Loucy (cell line): ENCODE results near the gene CCR7.

Experiments
- H2AFZ ChIP-seq: fragments of 200-600 bp; sonication (generic); 2 replicates; pipeline ENCODE4 v1.6.0; 2016; ENCODE audit warnings: antibody characterized with exemption, mild to moderate bottlenecking, low read length, moderate library complexity
- H3F3A ChIP-seq: fragments of 200-600 bp; 2 replicates; pipeline ENCODE4 v1.6.0; 2016; ENCODE audit warnings: antibody characterized with exemption, low read depth, mild to moderate bottlenecking
- H3K27me3 ChIP-seq: fragments of 200-600 bp; sonication (generic); 2 replicates; pipeline ENCODE4 v1.6.1; 2014; ENCODE audit warnings: low read length, mild to moderate bottlenecking; ENCODE audit not compliant: insufficient read depth, poor library complexity, severe bottlenecking
- H3K36me3 ChIP-seq: fragments of 200-600 bp; sonication (generic); 2 replicates; pipeline ENCODE4 v1.6.1; 2016; ENCODE audit warnings: low read length; ENCODE audit not compliant: insufficient read depth
- H3K4me1 ChIP-seq: fragments of 200-600 bp; sonication (generic); 2 replicates; pipeline ENCODE4 v1.5.1; 2014; ENCODE audit warnings: low read length, mild to moderate bottlenecking; ENCODE audit not compliant: insufficient read depth, poor library complexity, severe bottlenecking
- H3K4me2 ChIP-seq: fragments of 200-600 bp; sonication (generic); 2 replicates; pipeline ENCODE4 v1.6.0; 2014; ENCODE audit warnings: antibody characterized with exemption, low read length, low read depth, mild to moderate bottlenecking; ENCODE audit not compliant: poor library complexity, severe bottlenecking
- H3K4me3 ChIP-seq: fragments of 200-600 bp; sonication (generic); 2 replicates; pipeline ENCODE4 v1.5.1; 2014; ENCODE audit warnings: low read length, mild to moderate bottlenecking, mixed read lengths; ENCODE audit not compliant: poor library complexity, severe bottlenecking
- H3K79me2 ChIP-seq: fragments of 200-600 bp; sonication (generic); 2 replicates; pipeline ENCODE4 v1.6.1; 2014; ENCODE audit warnings: low read length; ENCODE audit not compliant: insufficient read depth
- H3K9ac ChIP-seq: fragments of 200-600 bp; sonication (generic); 2 replicates; pipeline ENCODE4 v1.6.0; 2014; ENCODE audit warnings: mild to moderate bottlenecking, low read depth, low read length, moderate library complexity; ENCODE audit not compliant: poor library complexity, severe bottlenecking
- H3K9me2 ChIP-seq: fragments of 200-600 bp; sonication (generic); replicated peaks from 2 replicates; pipeline ENCODE4 v1.6.1; 2016; ENCODE audit warnings: low read depth, low read length, mixed read lengths
- H3K9me3 ChIP-seq: fragments of 200-600 bp; sonication (generic); 2 replicates; pipeline ENCODE4 v1.6.1; 2014; ENCODE audit warnings: mild to moderate bottlenecking, antibody characterized with exemption, low read length, low read depth; ENCODE audit not compliant: insufficient read depth
- H4K20me1 ChIP-seq: fragments of 200-600 bp; sonication (generic); 2 replicates; pipeline ENCODE4 v1.6.0; 2014; ENCODE audit warnings: antibody characterized with exemption, low read length, mild to moderate bottlenecking; ENCODE audit not compliant: insufficient read depth, poor library complexity, severe bottlenecking
- EZH2phosphoT487 ChIP-seq: fragments of 200-600 bp; IDR thresholded peaks from 2 replicates; pipeline ENCODE4 v1.6.1; 2018; ENCODE audit warnings: antibody characterized with exemption, mild to moderate bottlenecking, moderate library complexity, borderline replicate concordance
- TF ChIP-seq, protein P1 (sequence below): fragments of 200-600 bp; sonication (generic); conservative IDR thresholded peaks from 2 replicates; pipeline ENCODE4 v1.5.1; 2014; ENCODE audit warnings: mild to moderate bottlenecking, antibody characterized with exemption, low read length

Gene CCR7

DNA sequence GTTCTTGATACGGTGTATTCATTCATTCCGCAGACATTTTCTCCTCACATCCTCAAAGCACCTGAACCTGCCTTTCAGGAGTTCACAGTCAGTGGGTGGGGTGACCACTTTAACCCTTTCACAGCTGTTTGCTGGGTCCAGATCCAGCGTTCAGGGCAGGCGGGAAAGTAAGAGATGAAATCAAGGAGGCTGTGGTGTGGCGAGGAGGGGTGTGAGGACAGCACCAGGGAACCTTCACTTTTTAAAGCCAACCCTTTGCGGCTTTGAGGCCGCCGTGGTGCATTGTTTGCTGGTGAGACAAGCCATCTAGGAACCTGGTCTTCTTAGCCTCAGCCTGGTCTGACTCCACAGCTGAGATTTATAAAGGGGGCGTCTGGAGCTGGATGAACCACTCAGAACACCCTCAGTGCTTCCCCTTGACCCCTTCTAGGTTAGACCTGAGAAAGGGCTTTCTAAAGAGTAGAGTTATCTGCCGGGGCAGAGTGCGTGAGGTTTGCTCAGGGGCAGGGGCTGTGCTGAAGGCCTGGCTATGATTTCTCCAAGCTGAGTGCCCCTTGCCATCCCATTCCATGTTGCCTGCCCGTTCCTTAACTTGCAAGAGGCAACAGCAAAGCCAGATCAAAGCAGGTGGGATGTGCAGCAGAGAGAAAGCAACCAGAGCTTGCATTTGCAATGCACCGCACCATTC is 933 bp downstream of the CCR7 start:
- Histone ChIP-seq H3K4me2 (peak overlapping the region; percentile 96), H4K20me1 (no peaks in the 10 kb centered on the region), H3K9ac (peak overlapping the region; percentile 82)

DNA sequence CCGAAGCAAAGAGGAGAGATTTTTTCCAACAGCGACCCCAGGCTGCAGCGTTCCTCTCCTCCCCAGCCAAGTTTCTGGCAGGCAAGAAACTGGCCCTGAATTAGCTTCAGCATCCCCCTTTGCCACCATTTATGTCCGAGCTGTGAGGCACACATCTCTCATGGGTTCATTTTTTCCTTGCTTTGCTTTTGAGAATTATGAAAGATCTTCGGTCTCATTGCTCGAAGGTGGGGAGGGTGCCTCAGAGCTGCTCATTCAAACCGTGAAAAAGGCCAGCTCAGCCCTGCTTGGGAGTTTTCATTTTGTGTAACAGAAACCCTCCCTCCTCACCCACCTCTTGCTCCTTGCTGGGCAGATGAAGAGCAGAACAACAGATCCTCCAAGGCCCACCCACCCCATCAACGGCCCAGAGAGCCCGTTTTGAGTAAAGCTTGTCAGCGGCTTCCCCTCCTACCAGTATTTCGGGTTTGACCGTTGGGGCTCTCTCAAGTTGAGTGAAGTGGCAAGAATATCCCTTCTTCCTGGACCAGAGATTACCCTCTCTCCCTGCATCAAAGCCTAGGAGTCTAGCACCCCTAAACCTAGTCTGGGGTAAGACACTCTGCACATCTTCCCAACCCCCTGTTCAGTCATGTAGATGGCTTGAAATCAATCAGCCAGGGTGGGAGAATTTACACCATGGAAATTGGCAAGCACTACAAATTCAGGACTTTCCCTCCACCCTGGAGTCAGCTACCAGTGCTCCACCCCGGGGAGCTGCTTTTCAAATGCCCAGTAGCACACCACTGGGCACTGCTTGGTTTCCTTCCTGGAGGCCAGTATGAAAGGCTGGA is 1.8 kb downstream of the CCR7 start:
- no peaks in the 10 kb centered on the region for H3K9me3 ChIP-seq
- no peaks in the 10 kb centered on the region for H3K27me3 ChIP-seq
- no peaks in the 10 kb centered on the region for H4K20me1 ChIP-seq
- no peak overlapping the region for H2AFZ ChIP-seq
- H3K9ac ChIP-seq: peak overlapping the region; percentile 82
- no peaks in the 10 kb centered on the region for H3K36me3 ChIP-seq
- H3K4me2 ChIP-seq: peak overlapping the region; percentile 96
- peak overlapping the region; percentile 77 for H3K4me3 ChIP-seq
- peaks cover 7% of the 10 kb centered on the region; the same call in 1 of the 2 replicates for H3F3A ChIP-seq
- no peaks in the 10 kb centered on the region for H3K9me2 ChIP-seq
- peaks cover 52% of the 10 kb centered on the region for H3K79me2 ChIP-seq
- H3K4me1 ChIP-seq: peaks cover 76% of the 10 kb centered on the region
- TF ChIP-seq, protein P1, sequence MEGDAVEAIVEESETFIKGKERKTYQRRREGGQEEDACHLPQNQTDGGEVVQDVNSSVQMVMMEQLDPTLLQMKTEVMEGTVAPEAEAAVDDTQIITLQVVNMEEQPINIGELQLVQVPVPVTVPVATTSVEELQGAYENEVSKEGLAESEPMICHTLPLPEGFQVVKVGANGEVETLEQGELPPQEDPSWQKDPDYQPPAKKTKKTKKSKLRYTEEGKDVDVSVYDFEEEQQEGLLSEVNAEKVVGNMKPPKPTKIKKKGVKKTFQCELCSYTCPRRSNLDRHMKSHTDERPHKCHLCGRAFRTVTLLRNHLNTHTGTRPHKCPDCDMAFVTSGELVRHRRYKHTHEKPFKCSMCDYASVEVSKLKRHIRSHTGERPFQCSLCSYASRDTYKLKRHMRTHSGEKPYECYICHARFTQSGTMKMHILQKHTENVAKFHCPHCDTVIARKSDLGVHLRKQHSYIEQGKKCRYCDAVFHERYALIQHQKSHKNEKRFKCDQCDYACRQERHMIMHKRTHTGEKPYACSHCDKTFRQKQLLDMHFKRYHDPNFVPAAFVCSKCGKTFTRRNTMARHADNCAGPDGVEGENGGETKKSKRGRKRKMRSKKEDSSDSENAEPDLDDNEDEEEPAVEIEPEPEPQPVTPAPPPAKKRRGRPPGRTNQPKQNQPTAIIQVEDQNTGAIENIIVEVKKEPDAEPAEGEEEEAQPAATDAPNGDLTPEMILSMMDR: no peak
- TF ChIP-seq EZH2phosphoT487: no peak

More for the DNA sequence above, 933 bp downstream of the CCR7 start:
- no peaks in the 10 kb centered on the region for H3K9me3 ChIP-seq
- TF ChIP-seq EZH2phosphoT487: no peak
- TF ChIP-seq, protein P1: no peak
- no peaks in the 10 kb centered on the region for H3K27me3 ChIP-seq
- H3K4me1 ChIP-seq: peaks cover 67% of the 10 kb centered on the region
- H3K79me2 ChIP-seq: peaks cover 46% of the 10 kb centered on the region
- H2AFZ ChIP-seq: no peak overlapping the region
- H3K36me3 ChIP-seq: no peaks in the 10 kb centered on the region
- peak overlapping the region; percentile 77 for H3K4me3 ChIP-seq
- no peaks in the 10 kb centered on the region for H3K9me2 ChIP-seq
- peaks cover 7% of the 10 kb centered on the region; the same call in 1 of the 2 replicates for H3F3A ChIP-seq

DNA sequence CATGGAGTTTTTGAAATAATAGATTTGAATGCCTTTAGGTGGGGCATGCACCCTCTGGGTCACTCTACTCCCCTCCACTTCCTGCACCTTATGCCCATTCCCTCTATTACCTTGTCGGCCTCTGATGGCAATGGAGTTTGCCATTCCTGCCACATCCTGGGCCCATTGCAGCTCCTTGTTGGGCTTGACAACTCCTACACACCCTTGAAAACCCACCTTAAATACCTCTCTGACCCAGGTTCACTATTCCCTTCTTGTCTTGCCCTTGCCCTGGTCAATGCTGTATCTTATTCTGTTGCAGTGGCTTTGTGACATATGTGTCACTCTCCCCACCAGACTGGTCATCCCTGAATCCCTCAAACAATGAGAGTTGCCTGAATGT is 2.4 kb downstream of the CCR7 start:
- peak overlapping the region; percentile 96 for H3K4me2 ChIP-seq

More for the DNA sequence above, 2.4 kb downstream of the CCR7 start:
- no peaks in the 10 kb centered on the region for H3K9me2 ChIP-seq
- H3K9ac ChIP-seq: peak overlapping the region; percentile 82
- H3K36me3 ChIP-seq: no peaks in the 10 kb centered on the region
- peaks cover 7% of the 10 kb centered on the region; the same call in 1 of the 2 replicates for H3F3A ChIP-seq
- H3K4me3 ChIP-seq: peak overlapping the region; percentile 77
- H3K9me3 ChIP-seq: no peaks in the 10 kb centered on the region
- peaks cover 52% of the 10 kb centered on the region for H3K79me2 ChIP-seq
- H3K4me1 ChIP-seq: peaks cover 82% of the 10 kb centered on the region
- H4K20me1 ChIP-seq: no peaks in the 10 kb centered on the region
- H2AFZ ChIP-seq: no peak overlapping the region
- H3K27me3 ChIP-seq: no peaks in the 10 kb centered on the region
- TF ChIP-seq EZH2phosphoT487: no peak
- TF ChIP-seq, protein P1: no peak
